HepG2 (cell line): Measurements from ENCODE around the gene CAMK2G. TPM values are rescaled to one million over a fixed set of nuclear protein-coding genes. Genes with fewer than 3 reads are reported as not detected.

Experiments used
- ASH2L ChIP-seq: fragments of 300-600, 200-600 bp; sonication (generic); IDR thresholded peaks from 2 replicates; pipeline ENCODE4 v1.7.0; 2017; ENCODE audit warnings: low read depth, mild to moderate bottlenecking, moderate library complexity, mixed read lengths, low read length; ENCODE audit not compliant: insufficient read length
- CREM ChIP-seq, 2 experiments: sonication (generic) in 1 of 2; formaldehyde crosslinking in 1 of 2; IDR thresholded peaks; 2 replicates each; pipeline versions ENCODE4 v1.4.0 to v1.6.1; 2016 to 2020; ENCODE audit warnings: antibody characterized with exemption in 1 of 2, mild to moderate bottlenecking in 1 of 2, missing genetic modification reagents in 1 of 2
- CTCF ChIP-seq: sonication (generic); formaldehyde crosslinking; IDR thresholded peaks from 2 replicates; pipeline ENCODE4 v1.5.0; 2020; ENCODE audit warnings: mild to moderate bottlenecking, missing genetic modification reagents, moderate library complexity
- FOSL2 ChIP-seq: sonication (generic); formaldehyde crosslinking; IDR thresholded peaks from 2 replicates; pipeline ENCODE4 v1.4.0; 2020; ENCODE audit warnings: missing genetic modification reagents
- HMGXB4 ChIP-seq, 2 experiments: sonication (generic) in 1 of 2; formaldehyde crosslinking in 1 of 2; IDR thresholded peaks; 2 replicates each; pipeline versions ENCODE4 v1.4.0 to v1.6.1; 2018 to 2020; ENCODE audit warnings: missing genetic modification reagents in 2 of 2, borderline replicate concordance in 1 of 2, low read depth in 1 of 2, mild to moderate bottlenecking in 1 of 2, missing biosample characterization in 1 of 2
- HOXA3 ChIP-seq: sonication (generic); formaldehyde crosslinking; IDR thresholded peaks from 2 replicates; pipeline ENCODE4 v1.5.0; 2020; ENCODE audit warnings: missing genetic modification reagents
- IKZF5 ChIP-seq: IDR thresholded peaks from 2 replicates; pipeline ENCODE4 v1.6.1; 2018; ENCODE audit warnings: missing genetic modification reagents, mild to moderate bottlenecking, missing compliant biosample characterization
- MIER2 ChIP-seq: IDR thresholded peaks from 2 replicates; pipeline ENCODE4 v1.6.1; 2016; ENCODE audit warnings: missing biosample characterization, missing genetic modification reagents
- MZF1 ChIP-seq: sonication (generic); formaldehyde crosslinking; IDR thresholded peaks from 2 replicates; pipeline ENCODE4 v1.8.1; 2023; ENCODE audit warnings: mild to moderate bottlenecking, missing genetic modification reagents, borderline replicate concordance
- RORA ChIP-seq: sonication (generic); formaldehyde crosslinking; IDR thresholded peaks from 2 replicates; pipeline ENCODE4 v1.5.0; 2020; ENCODE audit warnings: mild to moderate bottlenecking, missing genetic modification reagents, moderate library complexity
- TFDP1 ChIP-seq: IDR thresholded peaks from 2 replicates; pipeline ENCODE4 v1.6.1; 2016; ENCODE audit warnings: missing compliant biosample characterization, missing genetic modification reagents, borderline replicate concordance
- TGIF2 ChIP-seq: IDR thresholded peaks from 2 replicates; pipeline ENCODE4 v1.6.1; 2016; ENCODE audit warnings: control low read depth, missing compliant biosample characterization
- ZGPAT ChIP-seq: IDR thresholded peaks from 2 replicates; pipeline ENCODE4 v1.6.1; 2016; ENCODE audit warnings: mild to moderate bottlenecking
- ZNF329 ChIP-seq: sonication (generic); formaldehyde crosslinking; IDR thresholded peaks from 2 replicates; pipeline ENCODE4 v1.9.0; 2021; ENCODE audit warnings: low read depth, mild to moderate bottlenecking, missing genetic modification reagents
- ZNF430 ChIP-seq: sonication (generic); formaldehyde crosslinking; IDR thresholded peaks from 2 replicates; pipeline ENCODE4 v1.9.0; 2021; ENCODE audit warnings: mild to moderate bottlenecking, missing genetic modification reagents
- ZNF501 ChIP-seq: sonication (generic); formaldehyde crosslinking; IDR thresholded peaks from 2 replicates; pipeline ENCODE4 v1.5.1; 2020; ENCODE audit warnings: mild to moderate bottlenecking, moderate library complexity, missing genetic modification reagents
- polyA plus RNA-seq, 8 experiments: library from polyadenylated mRNA; depleted of rRNA in 3 of 8; stranded (reverse) in 7 of 8; unstranded in 1 of 8; fragments of >200 nt; fragmentation: Illumina TruSeq in 4 of 8; extraction: Trizol in 4 of 8; gene quantifications; 2 replicates each; pipeline versions ENCODE4 v1.2.1 to v1.2.3, GENCODE V29; 2011 to 2016; ENCODE audit warnings: low read depth in 4 of 8, missing spikeins in 1 of 8, mixed read lengths in 1 of 8; ENCODE audit not compliant: insufficient read depth in 1 of 8
- total RNA-seq, 5 experiments: library from RNA; depleted of rRNA; stranded (reverse); fragments of >200 nt; fragmentation: Illumina TruSeq; extraction: Trizol; gene quantifications; 2 replicates each; pipeline ENCODE4 v1.2.3, GENCODE V29; 2016; ENCODE audit warnings: low read depth in 1 of 5

Gene CAMK2G
- total and polyA plus RNA-seq, 2 of the 13 experiments (the other 11 are each of a cell fraction or from before 2014, with no cell fraction given): 15.9 to 18.8 TPM

GRCh38 chr10:73879296-73880173, 5.2 kb upstream of the CAMK2G start (continued):
- peak in 1 of 2 experiments; percentile 65; a peak in 2 of 4 replicates for TF ChIP-seq HMGXB4 (CRISPR knock-in tag; IDR thresholded peaks at IDR 0.05; ENCODE audit: borderline replicate concordance in 1 of 2, low read depth in 1 of 2)
- peak; percentile 35 for TF ChIP-seq ASH2L
- peak; percentile 49; the same call in 1 of the 2 replicates for TF ChIP-seq ZGPAT (CRISPR knock-in tag)
- TF ChIP-seq TFDP1 (CRISPR knock-in tag): peak; percentile 50; the same call in 1 of the 2 replicates
- 0 out of 2 replicates have a peak, but pooled peaks have one; percentile 23 for TF ChIP-seq ZNF329 (CRISPR knock-in tag)
- peak; percentile 96 for TF ChIP-seq CTCF (CRISPR knock-in tag)
- peak; percentile 75 for TF ChIP-seq FOSL2
- TF ChIP-seq HOXA3 (CRISPR knock-in tag): peak; percentile 89
- TF ChIP-seq ZNF501: 0 out of 2 replicates have a peak, but pooled peaks have one; percentile 33
- TF ChIP-seq MIER2 (CRISPR knock-in tag): 0 out of 2 replicates have a peak, but pooled peaks have one; percentile 39
- no peak for TF ChIP-seq MZF1 (CRISPR knock-in tag)
- TF ChIP-seq RORA (CRISPR knock-in tag): no peak
- no peak for TF ChIP-seq ZNF430
- 0 out of 2 replicates have a peak, but pooled peaks have one; percentile 36 for TF ChIP-seq TGIF2 (CRISPR knock-in tag)
- 0 out of 2 replicates have a peak, but pooled peaks have one; percentile 46 for TF ChIP-seq IKZF5 (CRISPR knock-in tag)
- TF ChIP-seq CREM (IDR thresholded peaks at IDR 0.05): peak; percentile 59
- TF ChIP-seq CREM (CRISPR knock-in tag; IDR thresholded peaks at IDR 0.05): no peak
